Measurements from ENCODE around the gene SLC35F1.

GRCh38 chr6:118017301-118017848 is 110.3 kb downstream of the SLC35F1 start:
- TF ChIP-seq PAX8 (IDR thresholded peaks at IDR 0.05) (no peak), POLR2A (IDR thresholded peaks at IDR 0.05; ENCODE audit: low read depth, low read length) (no peak), SMARCA5 (IDR thresholded peaks at IDR 0.05) (no peak), RFX5 (IDR thresholded peaks at IDR 0.05; ENCODE audit: low read depth, low read length) (no peak), GATAD2B (conservative IDR thresholded peaks at IDR 0.05; ENCODE audit: low read depth) (no peak), SMAD5 (IDR thresholded peaks at IDR 0.05; ENCODE audit: low read depth) (no peak), EZH2 (IDR thresholded peaks at IDR 0.05; ENCODE audit: borderline replicate concordance, control insufficient read depth, low read depth, low read length) (no peak), TAF1 (IDR thresholded peaks at IDR 0.05; ENCODE audit: borderline replicate concordance, low read depth, low read length) (no peak), RBBP5 (conservative IDR thresholded peaks at IDR 0.05) (no peak), CREB1 (IDR thresholded peaks at IDR 0.05; ENCODE audit: low read depth) (no peak)
- TF ChIP-seq, protein P1, sequence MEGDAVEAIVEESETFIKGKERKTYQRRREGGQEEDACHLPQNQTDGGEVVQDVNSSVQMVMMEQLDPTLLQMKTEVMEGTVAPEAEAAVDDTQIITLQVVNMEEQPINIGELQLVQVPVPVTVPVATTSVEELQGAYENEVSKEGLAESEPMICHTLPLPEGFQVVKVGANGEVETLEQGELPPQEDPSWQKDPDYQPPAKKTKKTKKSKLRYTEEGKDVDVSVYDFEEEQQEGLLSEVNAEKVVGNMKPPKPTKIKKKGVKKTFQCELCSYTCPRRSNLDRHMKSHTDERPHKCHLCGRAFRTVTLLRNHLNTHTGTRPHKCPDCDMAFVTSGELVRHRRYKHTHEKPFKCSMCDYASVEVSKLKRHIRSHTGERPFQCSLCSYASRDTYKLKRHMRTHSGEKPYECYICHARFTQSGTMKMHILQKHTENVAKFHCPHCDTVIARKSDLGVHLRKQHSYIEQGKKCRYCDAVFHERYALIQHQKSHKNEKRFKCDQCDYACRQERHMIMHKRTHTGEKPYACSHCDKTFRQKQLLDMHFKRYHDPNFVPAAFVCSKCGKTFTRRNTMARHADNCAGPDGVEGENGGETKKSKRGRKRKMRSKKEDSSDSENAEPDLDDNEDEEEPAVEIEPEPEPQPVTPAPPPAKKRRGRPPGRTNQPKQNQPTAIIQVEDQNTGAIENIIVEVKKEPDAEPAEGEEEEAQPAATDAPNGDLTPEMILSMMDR (IDR thresholded peaks at IDR 0.05 in 2 of 3, conservative IDR thresholded peaks at IDR 0.05 in 1 of 3; ENCODE audit: control insufficient read depth in 2 of 3, extremely low read depth in 1 of 3, insufficient read depth in 1 of 3, low read depth in 3 of 3, low read length in 3 of 3) = no peak
- TF ChIP-seq, protein P2, sequence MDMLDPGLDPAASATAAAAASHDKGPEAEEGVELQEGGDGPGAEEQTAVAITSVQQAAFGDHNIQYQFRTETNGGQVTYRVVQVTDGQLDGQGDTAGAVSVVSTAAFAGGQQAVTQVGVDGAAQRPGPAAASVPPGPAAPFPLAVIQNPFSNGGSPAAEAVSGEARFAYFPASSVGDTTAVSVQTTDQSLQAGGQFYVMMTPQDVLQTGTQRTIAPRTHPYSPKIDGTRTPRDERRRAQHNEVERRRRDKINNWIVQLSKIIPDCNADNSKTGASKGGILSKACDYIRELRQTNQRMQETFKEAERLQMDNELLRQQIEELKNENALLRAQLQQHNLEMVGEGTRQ (IDR thresholded peaks at IDR 0.05; ENCODE audit: borderline replicate concordance, low read depth, low read length) = no peak
